Measurements from ENCODE around the gene AATF. TPM values are rescaled to one million over a fixed set of nuclear protein-coding genes. Genes with fewer than 3 reads are reported as not detected.
A peak's percentile ranks its signal among the peaks of the same experiment; 100 is the strongest.

The AATF gene
- total RNA-seq, 1 donor from 2014 or later, result 25.0 TPM

DNA sequence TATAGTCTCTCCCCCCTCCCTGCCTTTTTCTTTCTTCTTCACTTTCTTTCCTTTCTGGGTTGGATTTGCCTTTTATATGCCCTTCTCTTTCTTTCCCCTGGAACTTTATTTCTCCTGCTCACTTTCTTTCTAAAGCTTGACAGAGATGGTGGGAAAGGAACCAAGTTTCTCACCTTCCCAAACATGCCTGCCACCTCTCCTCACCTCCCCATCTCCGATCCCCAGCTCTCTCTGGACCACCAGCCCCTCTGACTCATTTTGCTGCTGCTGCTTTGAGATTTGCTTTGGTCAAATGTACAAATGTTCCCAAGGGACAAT, 18.2 kb upstream of the AATF start:
- Mint-ChIP-seq H3K27ac (ENCODE audit: unreplicated experiment) (no peak overlapping the region), H3K4me1 (ENCODE audit: unreplicated experiment) (peaks cover 45% of the 10 kb centered on the region)

DNA sequence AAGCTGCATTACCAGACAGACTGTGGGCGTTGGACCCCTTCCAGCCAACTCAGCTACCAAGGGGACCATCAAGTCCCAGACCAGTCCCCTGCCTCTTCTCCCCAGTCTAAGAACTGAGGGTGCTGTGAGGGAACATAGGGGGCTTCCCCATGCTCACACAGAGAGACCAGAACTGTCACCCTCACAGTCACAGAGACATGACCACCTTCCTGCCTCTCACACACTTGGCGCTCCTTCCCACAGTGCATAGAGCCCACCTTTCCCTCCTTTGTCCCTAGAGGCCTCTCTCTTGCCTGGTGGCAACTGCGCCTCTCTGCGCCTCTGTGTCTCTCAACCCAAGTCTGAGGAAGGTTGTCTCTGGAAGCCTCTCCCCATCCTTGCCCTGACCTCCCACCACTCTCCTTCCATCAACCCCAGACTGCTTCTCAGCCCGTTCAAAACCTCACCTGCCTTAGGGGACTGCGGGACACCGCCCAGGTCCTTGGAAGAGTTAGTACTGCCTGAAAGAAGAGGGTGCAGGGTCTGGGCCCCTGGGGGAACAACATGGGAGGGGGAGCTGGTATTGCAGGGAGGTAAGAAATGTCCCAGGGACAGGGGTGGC, 17.6 kb upstream of the AATF start:
- Mint-ChIP-seq H3K4me3 (ENCODE audit: unreplicated experiment) (no peak overlapping the region), H3K27ac (ENCODE audit: unreplicated experiment) (no peak overlapping the region), H3K9me3 (ENCODE audit: unreplicated experiment) (no peaks in the 10 kb centered on the region), H3K27me3 (ENCODE audit: unreplicated experiment) (peaks cover 28% of the 10 kb centered on the region), H3K4me1 (ENCODE audit: unreplicated experiment) (peaks cover 47% of the 10 kb centered on the region), H3K36me3 (ENCODE audit: low read depth, unreplicated experiment) (no peaks in the 10 kb centered on the region)
- TF ChIP-seq, protein P1, sequence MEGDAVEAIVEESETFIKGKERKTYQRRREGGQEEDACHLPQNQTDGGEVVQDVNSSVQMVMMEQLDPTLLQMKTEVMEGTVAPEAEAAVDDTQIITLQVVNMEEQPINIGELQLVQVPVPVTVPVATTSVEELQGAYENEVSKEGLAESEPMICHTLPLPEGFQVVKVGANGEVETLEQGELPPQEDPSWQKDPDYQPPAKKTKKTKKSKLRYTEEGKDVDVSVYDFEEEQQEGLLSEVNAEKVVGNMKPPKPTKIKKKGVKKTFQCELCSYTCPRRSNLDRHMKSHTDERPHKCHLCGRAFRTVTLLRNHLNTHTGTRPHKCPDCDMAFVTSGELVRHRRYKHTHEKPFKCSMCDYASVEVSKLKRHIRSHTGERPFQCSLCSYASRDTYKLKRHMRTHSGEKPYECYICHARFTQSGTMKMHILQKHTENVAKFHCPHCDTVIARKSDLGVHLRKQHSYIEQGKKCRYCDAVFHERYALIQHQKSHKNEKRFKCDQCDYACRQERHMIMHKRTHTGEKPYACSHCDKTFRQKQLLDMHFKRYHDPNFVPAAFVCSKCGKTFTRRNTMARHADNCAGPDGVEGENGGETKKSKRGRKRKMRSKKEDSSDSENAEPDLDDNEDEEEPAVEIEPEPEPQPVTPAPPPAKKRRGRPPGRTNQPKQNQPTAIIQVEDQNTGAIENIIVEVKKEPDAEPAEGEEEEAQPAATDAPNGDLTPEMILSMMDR (IDR thresholded peaks at IDR 0.05; ENCODE audit: unreplicated experiment), result no peak
- DNase-seq (ENCODE audit: low spot score), result no peak

More for the DNA sequence above, 18.2 kb upstream of the AATF start:
- no peak for DNase-seq (ENCODE audit: low spot score)
- TF ChIP-seq, protein P1 (IDR thresholded peaks at IDR 0.05; ENCODE audit: unreplicated experiment), result no peak
- H3K4me3 Mint-ChIP-seq (ENCODE audit: unreplicated experiment), result no peak overlapping the region
- H3K27me3 Mint-ChIP-seq (ENCODE audit: unreplicated experiment), result peaks cover 26% of the 10 kb centered on the region
- H3K36me3 Mint-ChIP-seq (ENCODE audit: low read depth, unreplicated experiment), result no peaks in the 10 kb centered on the region
- H3K9me3 Mint-ChIP-seq (ENCODE audit: unreplicated experiment), result no peaks in the 10 kb centered on the region

DNA sequence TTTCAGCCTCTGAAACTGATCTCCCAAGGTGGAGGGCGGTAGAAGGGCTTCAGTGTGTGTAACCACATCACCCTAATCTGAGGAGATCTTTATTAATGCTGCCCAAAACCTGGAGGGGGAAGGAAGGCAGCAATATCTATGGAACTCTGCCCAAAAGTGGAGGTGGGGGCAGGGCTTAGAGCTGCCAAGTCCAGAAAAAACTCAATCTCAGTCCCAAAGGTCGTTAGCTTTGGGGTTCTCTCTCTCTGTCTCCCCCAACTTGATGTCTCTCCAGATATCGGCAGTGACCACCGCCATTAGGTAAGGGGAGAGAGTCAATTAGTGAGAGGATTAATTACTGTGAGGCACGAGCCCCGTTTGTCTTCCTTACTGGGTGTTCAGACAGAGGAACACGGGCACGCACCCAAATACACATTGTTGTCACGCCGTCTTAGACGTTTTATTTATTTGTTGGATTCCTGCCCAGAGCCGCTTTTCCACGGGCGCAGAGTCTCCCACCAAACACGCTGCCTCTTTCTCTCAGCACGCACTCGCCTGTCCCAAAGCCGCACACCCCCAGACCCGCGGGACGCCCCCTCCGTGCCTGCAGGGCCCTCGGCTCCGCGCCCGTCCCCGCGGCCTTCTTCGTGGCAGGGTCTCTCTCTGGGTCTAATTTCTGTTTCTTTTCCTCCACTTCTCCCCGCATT, 16.9 kb upstream of the AATF start:
- peaks cover 28% of the 10 kb centered on the region for H3K27me3 Mint-ChIP-seq (ENCODE audit: unreplicated experiment)
- TF ChIP-seq, protein P1 (IDR thresholded peaks at IDR 0.05; ENCODE audit: unreplicated experiment), result no peak
- no peaks in the 10 kb centered on the region for H3K36me3 Mint-ChIP-seq (ENCODE audit: low read depth, unreplicated experiment)
- H3K9me3 Mint-ChIP-seq (ENCODE audit: unreplicated experiment), result no peaks in the 10 kb centered on the region
- peaks cover 47% of the 10 kb centered on the region for H3K4me1 Mint-ChIP-seq (ENCODE audit: unreplicated experiment)
- H3K4me3 Mint-ChIP-seq (ENCODE audit: unreplicated experiment), result peak overlapping the region; percentile 80
- no peak for DNase-seq (ENCODE audit: low spot score)
- no peak overlapping the region for H3K27ac Mint-ChIP-seq (ENCODE audit: unreplicated experiment)

DNA sequence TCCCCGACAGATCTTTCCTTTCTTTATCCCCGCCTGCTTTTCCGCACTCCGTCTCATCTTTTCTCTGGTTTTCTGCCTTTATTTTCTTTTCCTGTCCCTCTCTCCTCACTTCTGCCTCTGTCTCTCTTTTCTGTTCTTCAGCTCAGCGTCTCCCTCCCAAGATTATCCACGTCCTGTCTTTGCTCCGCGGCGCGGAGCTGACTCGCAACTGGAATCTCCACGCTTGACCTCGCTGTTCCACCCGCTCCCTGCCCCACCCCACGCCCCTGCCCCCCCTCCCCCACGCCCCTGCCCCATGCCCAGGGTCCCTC, 16.4 kb upstream of the AATF start:
- H3K4me1 Mint-ChIP-seq (ENCODE audit: unreplicated experiment), result peaks cover 52% of the 10 kb centered on the region
- peak overlapping the region; percentile 80 for H3K4me3 Mint-ChIP-seq (ENCODE audit: unreplicated experiment)
- no peaks in the 10 kb centered on the region for H3K9me3 Mint-ChIP-seq (ENCODE audit: unreplicated experiment)
- H3K36me3 Mint-ChIP-seq (ENCODE audit: low read depth, unreplicated experiment), result no peaks in the 10 kb centered on the region
- TF ChIP-seq, protein P1 (IDR thresholded peaks at IDR 0.05; ENCODE audit: unreplicated experiment), result no peak
- no peak for DNase-seq (ENCODE audit: low spot score)
- no peak overlapping the region for H3K27ac Mint-ChIP-seq (ENCODE audit: unreplicated experiment)
- peaks cover 32% of the 10 kb centered on the region for H3K27me3 Mint-ChIP-seq (ENCODE audit: unreplicated experiment)

DNA sequence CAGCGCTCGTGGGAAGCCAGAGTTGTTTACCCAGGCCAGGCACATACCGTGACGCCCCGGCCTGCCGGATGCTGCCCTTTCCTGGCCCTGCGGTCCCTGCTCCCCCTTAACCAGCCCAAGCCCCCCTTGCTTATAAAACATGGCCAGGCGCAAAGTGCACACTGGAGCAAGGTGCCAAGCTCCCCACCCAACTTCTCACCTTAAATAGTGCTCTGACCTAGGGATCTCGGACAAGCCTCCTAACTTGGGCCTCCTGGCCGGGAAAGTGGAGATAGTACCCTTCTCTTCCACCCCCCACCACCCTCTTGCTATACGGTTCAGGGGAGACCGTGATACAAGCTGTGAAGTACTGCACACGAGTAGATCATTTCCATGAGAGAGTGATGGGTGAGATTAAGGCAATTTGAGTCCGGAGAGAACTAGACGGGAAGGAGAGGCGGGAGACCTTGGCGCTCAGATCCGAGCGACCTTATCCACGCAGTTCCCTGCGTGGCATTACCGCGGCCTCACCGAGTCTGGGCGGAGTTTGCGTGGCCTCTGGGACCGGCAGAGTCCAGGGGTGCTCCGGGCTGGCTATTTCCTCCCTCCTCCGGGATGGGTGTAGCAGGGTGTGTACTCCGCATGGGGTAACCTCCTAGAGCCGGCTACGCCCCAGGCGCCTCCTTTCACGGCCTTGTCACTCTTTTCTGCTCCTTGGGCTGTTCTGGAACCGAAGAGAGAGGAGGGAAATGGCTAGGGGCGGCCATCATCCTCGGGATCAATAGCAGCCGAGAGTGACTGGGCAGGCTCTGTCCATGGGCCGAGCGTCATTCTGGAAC, 15.9 kb upstream of the AATF start:
- Mint-ChIP-seq H3K9me3 (ENCODE audit: unreplicated experiment) (no peaks in the 10 kb centered on the region), H3K36me3 (ENCODE audit: low read depth, unreplicated experiment) (no peaks in the 10 kb centered on the region), H3K27me3 (ENCODE audit: unreplicated experiment) (peaks cover 33% of the 10 kb centered on the region), H3K27ac (ENCODE audit: unreplicated experiment) (no peak overlapping the region), H3K4me1 (ENCODE audit: unreplicated experiment) (peaks cover 47% of the 10 kb centered on the region), H3K4me3 (ENCODE audit: unreplicated experiment) (peak overlapping the region; percentile 85)
- TF ChIP-seq, protein P1 (IDR thresholded peaks at IDR 0.05; ENCODE audit: unreplicated experiment), result no peak
- no peak for DNase-seq (ENCODE audit: low spot score)
